Gastrocnemius medialis (tissue), 4 donors: ENCODE results near the gene FMO3. TPM values are rescaled to one million over a fixed set of nuclear protein-coding genes. Genes with fewer than 3 reads are reported as not detected.

ENCODE experiments used
- ATAC-seq, 2 donors: fragments of 150-250 bp; one replicate each; pipeline ENCODE4 v1.9.1; 2016
- DNase-seq, 2 donors: peaks; one replicate each; pipeline ENCODE4 v3.0.0-alpha.2; 2019
- H3K27ac ChIP-seq, 4 donors: fragments of 200-600 bp; sonication (generic); 1 replicate in 1 of 4; 2 replicates in 3 of 4; pipeline ENCODE4 v1.5.1; 2016 to 2018; ENCODE audit warnings: mild to moderate bottlenecking in 2 of 4, moderate library complexity in 1 of 4
- H3K27me3 ChIP-seq, 3 donors: fragments of 200-600 bp; sonication (generic) in 2 of 3; 1 replicate in 1 of 3; 2 replicates in 2 of 3; pipeline versions ENCODE4 v1.5.1 to v1.6.0; 2016 to 2019; ENCODE audit warnings: mild to moderate bottlenecking in 1 of 3, moderate library complexity in 1 of 3
- H3K36me3 ChIP-seq, 2 donors: fragments of 200-600 bp; sonication (generic) in 1 of 2; one replicate each; pipeline ENCODE4 v1.5.1; 2017 to 2018
- H3K4me1 ChIP-seq, 2 donors: fragments of 200-600 bp; sonication (generic) in 1 of 2; one replicate each; pipeline ENCODE4 v1.5.1; 2016 to 2017; ENCODE audit warnings: mild to moderate bottlenecking in 2 of 2
- H3K4me3 ChIP-seq, 4 donors: fragments of 200-600 bp; sonication (generic) in 3 of 4; 1 replicate in 1 of 4; 2 replicates in 3 of 4; pipeline ENCODE4 v1.5.1; 2016 to 2019; ENCODE audit warnings: mild to moderate bottlenecking in 2 of 4
- H3K9me3 ChIP-seq, 3 donors: fragments of 200-600 bp; sonication (generic) in 2 of 3; 1 replicate in 1 of 3; 2 replicates in 2 of 3; pipeline ENCODE4 v1.5.1; 2016 to 2019
- POLR2A ChIP-seq, 2 donors: fragments of 450-650 bp; IDR thresholded peaks; one replicate each; pipeline ENCODE4 v1.6.1; 2017; ENCODE audit warnings: antibody characterized with exemption in 2 of 2, mild to moderate bottlenecking in 2 of 2, moderate library complexity in 2 of 2
- in situ Hi-C, 4 donors: fragments of 200-750 bp; cut with MboI; loops; one replicate each; pipeline versions ENCODE4 v1.15.0 to v1.8.0; 2017; ENCODE audit warnings: low sequenced_read_pairs in 4 of 4
- intact Hi-C: fragments of 100-400 bp; cut with DNase I; formaldehyde crosslinking; loops from one replicate; pipeline ENCODE4 v1.15.1; 2023; ENCODE audit warnings: low total_unique reads
- total RNA-seq, 4 donors: library from RNA; depleted of rRNA; stranded (reverse); fragments of >200 nt; gene quantifications; one replicate each; pipeline versions ENCODE4 v1.1.0 to v1.2.3, GENCODE V29; 2016
- TF ChIP-seq, protein P1 (sequence below), 5 experiments: fragments of 450-650 bp in 3 of 5; fragments of 200-600 bp in 2 of 5; sonication (generic) in 2 of 5; IDR thresholded peaks in 4 of 5; conservative IDR thresholded peaks in 1 of 5; 1 replicate in 4 of 5; 2 replicates in 1 of 5; pipeline ENCODE4 v1.5.1; 2016 to 2019; ENCODE audit warnings: antibody characterized with exemption in 5 of 5, mild to moderate bottlenecking in 3 of 5, moderate library complexity in 3 of 5

Gene FMO3
- 1 to 10 TPM; 2.1 to 3.3 (median 2.6) TPM for total RNA-seq

GRCh38 chr1:171090604-171091003 lies at the start of gene FMO3:
TSS of gene FMO3 (plus strand) at chr1:171090905. CDS start at chr1:171092659, 1,754 bp downstream.
- H3K27me3 ChIP-seq: no peaks in the 10 kb centered on the region
- TF ChIP-seq, protein P1, sequence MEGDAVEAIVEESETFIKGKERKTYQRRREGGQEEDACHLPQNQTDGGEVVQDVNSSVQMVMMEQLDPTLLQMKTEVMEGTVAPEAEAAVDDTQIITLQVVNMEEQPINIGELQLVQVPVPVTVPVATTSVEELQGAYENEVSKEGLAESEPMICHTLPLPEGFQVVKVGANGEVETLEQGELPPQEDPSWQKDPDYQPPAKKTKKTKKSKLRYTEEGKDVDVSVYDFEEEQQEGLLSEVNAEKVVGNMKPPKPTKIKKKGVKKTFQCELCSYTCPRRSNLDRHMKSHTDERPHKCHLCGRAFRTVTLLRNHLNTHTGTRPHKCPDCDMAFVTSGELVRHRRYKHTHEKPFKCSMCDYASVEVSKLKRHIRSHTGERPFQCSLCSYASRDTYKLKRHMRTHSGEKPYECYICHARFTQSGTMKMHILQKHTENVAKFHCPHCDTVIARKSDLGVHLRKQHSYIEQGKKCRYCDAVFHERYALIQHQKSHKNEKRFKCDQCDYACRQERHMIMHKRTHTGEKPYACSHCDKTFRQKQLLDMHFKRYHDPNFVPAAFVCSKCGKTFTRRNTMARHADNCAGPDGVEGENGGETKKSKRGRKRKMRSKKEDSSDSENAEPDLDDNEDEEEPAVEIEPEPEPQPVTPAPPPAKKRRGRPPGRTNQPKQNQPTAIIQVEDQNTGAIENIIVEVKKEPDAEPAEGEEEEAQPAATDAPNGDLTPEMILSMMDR (IDR thresholded peaks at IDR 0.05 in 4 of 5, conservative IDR thresholded peaks at IDR 0.05 in 1 of 5): no peak
- no peak for TF ChIP-seq POLR2A (IDR thresholded peaks at IDR 0.05)
- H3K4me1 ChIP-seq: no peaks in the 10 kb centered on the region
- DNase-seq: no peak
- no peak within 1 kb of the TSS for H3K4me3 ChIP-seq
- H3K27ac ChIP-seq: no peak within 1 kb of the TSS
- no peak for ATAC-seq
- no peaks in the 10 kb centered on the region for H3K36me3 ChIP-seq
- no peaks in the 10 kb centered on the region for H3K9me3 ChIP-seq
- intact Hi-C loops: no loop called here
- in situ Hi-C loops: loop anchor here in 2 of 4 donors (25.0 kb wide), 2 partner anchors 97 to 147 kb away; partner anchors contain the start of genes FMO1 (in 1 of the 2) and FMO2 (in 1 of the 2)

GRCh38 chr1:171048014-171048413 lies 42.7 kb upstream of the FMO3 start:
- Histone ChIP-seq H3K4me1 (no peaks in the 10 kb centered on the region), H3K4me3 (no peak overlapping the region), H3K36me3 (no peaks in the 10 kb centered on the region), H3K27ac (no peak overlapping the region), H3K27me3 (no peaks in the 10 kb centered on the region), H3K9me3 (no peaks in the 10 kb centered on the region)
- intact Hi-C loops (no loop called here), in situ Hi-C loops (no loop called here)
- ATAC-seq: no peak
- no peak for DNase-seq
- TF ChIP-seq POLR2A (IDR thresholded peaks at IDR 0.05): no peak
- TF ChIP-seq, protein P1 (IDR thresholded peaks at IDR 0.05 in 4 of 5, conservative IDR thresholded peaks at IDR 0.05 in 1 of 5): no peak

DNA sequence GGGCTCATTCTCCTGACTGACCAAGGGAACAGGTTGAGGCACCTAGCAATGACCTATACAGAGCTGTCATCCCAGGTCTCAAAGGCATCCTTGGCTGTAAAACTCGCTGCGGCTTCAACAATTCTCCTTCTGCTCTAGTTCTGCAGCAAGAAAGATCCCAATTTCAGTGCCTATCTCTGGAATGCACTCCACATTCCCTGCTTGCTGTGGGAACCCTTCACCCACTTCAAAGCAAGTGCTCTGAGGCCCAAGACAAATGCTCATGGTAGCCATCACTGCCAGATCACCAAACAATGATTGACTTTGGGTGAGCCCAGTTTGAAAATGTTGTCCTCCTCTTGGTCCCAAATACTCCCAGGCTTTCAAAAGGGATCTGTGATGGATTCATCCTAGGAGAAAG lies 37.7 kb upstream of the FMO3 start:
- Histone ChIP-seq H3K36me3 (no peaks in the 10 kb centered on the region), H3K27me3 (no peaks in the 10 kb centered on the region), H3K9me3 (no peaks in the 10 kb centered on the region), H3K4me3 (no peak overlapping the region), H3K27ac (no peak overlapping the region), H3K4me1 (no peaks in the 10 kb centered on the region)
- in situ Hi-C loops: no loop called here
- no peak for ATAC-seq
- DNase-seq: no peak
- intact Hi-C loops: no loop called here
- TF ChIP-seq, protein P1 (IDR thresholded peaks at IDR 0.05 in 4 of 5, conservative IDR thresholded peaks at IDR 0.05 in 1 of 5): no peak
- TF ChIP-seq POLR2A (IDR thresholded peaks at IDR 0.05): no peak

DNA sequence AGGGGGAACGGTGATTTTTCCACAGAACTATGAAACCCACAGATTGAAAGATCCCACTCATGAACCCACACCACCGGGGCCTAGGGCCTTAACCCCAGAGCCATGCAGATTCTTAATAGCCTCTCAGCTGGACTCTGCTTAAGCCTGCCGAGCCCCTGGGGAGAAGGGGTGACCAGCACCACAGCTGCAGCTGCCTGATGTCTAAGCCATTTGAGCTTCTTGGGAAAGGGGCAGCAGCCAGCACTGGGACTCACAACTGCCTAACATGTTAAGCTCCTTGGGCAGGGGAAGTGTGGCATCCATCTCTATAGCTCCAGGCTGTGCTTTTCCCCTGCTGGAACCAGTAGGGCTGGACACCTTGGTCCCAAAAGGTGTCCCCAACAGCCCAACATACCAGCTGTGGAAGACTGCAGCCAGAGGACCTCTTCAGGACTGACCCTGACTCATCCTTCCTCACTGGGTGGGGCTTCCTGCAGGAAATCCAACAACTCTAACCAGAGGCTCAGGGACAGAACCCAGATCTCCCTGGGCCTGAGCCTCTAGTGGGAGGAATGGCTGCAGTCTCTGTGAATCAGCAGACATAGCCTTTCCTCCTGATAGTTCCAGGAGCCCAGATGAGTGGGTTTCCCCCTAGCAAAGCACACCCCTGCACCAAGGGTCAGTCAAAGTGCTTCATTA lies 34.6 kb upstream of the FMO3 start:
- no peaks in the 10 kb centered on the region for H3K36me3 ChIP-seq
- H3K9me3 ChIP-seq: no peaks in the 10 kb centered on the region
- TF ChIP-seq, protein P1 (IDR thresholded peaks at IDR 0.05 in 4 of 5, conservative IDR thresholded peaks at IDR 0.05 in 1 of 5): no peak
- no peak for TF ChIP-seq POLR2A (IDR thresholded peaks at IDR 0.05)
- in situ Hi-C loops: no loop called here
- H3K4me1 ChIP-seq: no peaks in the 10 kb centered on the region
- H3K27me3 ChIP-seq: no peaks in the 10 kb centered on the region
- ATAC-seq: no peak
- H3K27ac ChIP-seq: no peak overlapping the region
- DNase-seq: no peak
- H3K4me3 ChIP-seq: no peak overlapping the region
- intact Hi-C loops: no loop called here
